Tibial artery (tissue), 4 donors: Measurements from ENCODE around the gene LRP1B.

Source experiments
- DNase-seq, 2 donors: peaks; one replicate each; pipeline ENCODE4 v3.0.0-alpha.2; 2019
- H3K27ac ChIP-seq, 2 donors: fragments of 200-600 bp; sonication (generic) in 1 of 2; 1 replicate in 1 of 2; 2 replicates in 1 of 2; pipeline ENCODE4 v1.5.1; 2018 to 2019; ENCODE audit warnings: mild to moderate bottlenecking in 1 of 2
- H3K27me3 ChIP-seq, 2 donors: fragments of 200-600 bp; sonication (generic) in 1 of 2; one replicate each; pipeline versions ENCODE4 v1.5.1 to v1.6.0; 2016 to 2019
- H3K36me3 ChIP-seq, 3 donors: fragments of 200-600 bp; sonication (generic) in 2 of 3; one replicate each; pipeline ENCODE4 v1.5.1; 2016 to 2019; ENCODE audit warnings: mild to moderate bottlenecking in 2 of 3
- H3K4me1 ChIP-seq, 4 donors: fragments of 200-600 bp; sonication (generic) in 2 of 4; 1 replicate in 3 of 4; 2 replicates in 1 of 4; pipeline ENCODE4 v1.5.1; 2016 to 2019
- H3K4me3 ChIP-seq, 2 donors: fragments of 200-600 bp; sonication (generic) in 1 of 2; 1 replicate in 1 of 2; 2 replicates in 1 of 2; pipeline ENCODE4 v1.5.1; 2018 to 2019; ENCODE audit warnings: mild to moderate bottlenecking in 2 of 2
- H3K9me3 ChIP-seq, 3 donors: fragments of 200-600 bp; sonication (generic) in 1 of 3; one replicate each; pipeline ENCODE4 v1.5.1; 2016 to 2019
- CTCF ChIP-seq, 2 experiments: fragments of 200-600 bp in 1 of 2; fragments of 450-650 bp in 1 of 2; IDR thresholded peaks; one replicate each; pipeline ENCODE4 v1.5.1; 2017 to 2019; ENCODE audit warnings: antibody characterized with exemption in 2 of 2, mild to moderate bottlenecking in 1 of 2, moderate library complexity in 1 of 2
- intact Hi-C: fragments of 100-400 bp; cut with DNase I; formaldehyde crosslinking; loops from one replicate; pipeline ENCODE4 v1.15.0; 2023; ENCODE audit warnings: low total_unique reads

LRP1B gene

GRCh38 chr2:141523199-141523598 is 607.6 kb downstream of the LRP1B start:
- no peak for TF ChIP-seq CTCF (IDR thresholded peaks at IDR 0.05)
- no peak for DNase-seq
- intact Hi-C loops = no loop called here
- Histone ChIP-seq H3K4me3 (no peak overlapping the region), H3K36me3 (no peaks in the 10 kb centered on the region), H3K4me1 (no peaks in the 10 kb centered on the region), H3K27ac (no peak overlapping the region), H3K27me3 (no peaks in the 10 kb centered on the region), H3K9me3 (no peaks in the 10 kb centered on the region)

- H3K27ac ChIP-seq = no peak overlapping the region
- no peak overlapping the region for H3K4me3 ChIP-seq
- no peaks in the 10 kb centered on the region for H3K36me3 ChIP-seq
- H3K4me1 ChIP-seq = no peaks in the 10 kb centered on the region
- no peaks in the 10 kb centered on the region for H3K9me3 ChIP-seq
- no peak for TF ChIP-seq CTCF (IDR thresholded peaks at IDR 0.05)
- intact Hi-C loops = no loop called here
- no peaks in the 10 kb centered on the region for H3K27me3 ChIP-seq
- DNase-seq = no peak
These were observed 608.1 kb downstream of the LRP1B start for GRCh38 chr2:141522702-141523101.

- Histone ChIP-seq H3K36me3 (no peaks in the 10 kb centered on the region), H3K4me3 (no peak overlapping the region), H3K27me3 (no peaks in the 10 kb centered on the region), H3K9me3 (no peaks in the 10 kb centered on the region), H3K4me1 (no peaks in the 10 kb centered on the region), H3K27ac (no peak overlapping the region)
- intact Hi-C loops = no loop called here
- TF ChIP-seq CTCF (IDR thresholded peaks at IDR 0.05) = no peak
- DNase-seq = no peak
These were observed 608.8 kb downstream of the LRP1B start for GRCh38 chr2:141522048-141522447.

- intact Hi-C loops = no loop called here
- no peak overlapping the region for H3K4me3 ChIP-seq
- no peak overlapping the region for H3K27ac ChIP-seq
- H3K36me3 ChIP-seq = no peaks in the 10 kb centered on the region
- H3K27me3 ChIP-seq = no peaks in the 10 kb centered on the region
- no peak for TF ChIP-seq CTCF (IDR thresholded peaks at IDR 0.05)
- no peak for DNase-seq
- H3K4me1 ChIP-seq = no peaks in the 10 kb centered on the region
- H3K9me3 ChIP-seq = no peaks in the 10 kb centered on the region
These were observed 610.9 kb downstream of the LRP1B start for GRCh38 chr2:141519906-141520305.

- H3K27ac ChIP-seq = no peak overlapping the region
- H3K27me3 ChIP-seq = no peaks in the 10 kb centered on the region
- no peaks in the 10 kb centered on the region for H3K36me3 ChIP-seq
- TF ChIP-seq CTCF (IDR thresholded peaks at IDR 0.05) = no peak
- H3K4me3 ChIP-seq = no peak overlapping the region
- DNase-seq = no peak
- H3K9me3 ChIP-seq = no peaks in the 10 kb centered on the region
- intact Hi-C loops = no loop called here
- H3K4me1 ChIP-seq = no peaks in the 10 kb centered on the region
These were observed 612.9 kb downstream of the LRP1B start for GRCh38 chr2:141517852-141518421.
